PFSK-1 (cell line): ENCODE results near the gene RNF157. TPM values are rescaled to one million over a fixed set of nuclear protein-coding genes. Genes with fewer than 3 reads are reported as not detected.

Source experiments
- FOXP2 ChIP-seq: optimal IDR thresholded peaks from 2 replicates; pipeline ENCODE3; 2011; ENCODE audit warnings: borderline replicate concordance, control low read depth, inconsistent platforms; ENCODE audit not compliant: insufficient read depth; ENCODE audit errors: extremely low read length, extremely low read depth
- POLR2AphosphoS5 ChIP-seq: IDR thresholded peaks from 2 replicates; pipeline ENCODE4 v1.6.1; 2012; ENCODE audit warnings: low read depth, mild to moderate bottlenecking, control low read depth, low read length, moderate library complexity
- SIN3A ChIP-seq: IDR thresholded peaks from 2 replicates; pipeline ENCODE4 v1.6.1; 2012; ENCODE audit warnings: mild to moderate bottlenecking, low read length, moderate library complexity, borderline replicate concordance; ENCODE audit not compliant: insufficient read depth
- TAF1 ChIP-seq: IDR thresholded peaks from 2 replicates; pipeline ENCODE4 v1.6.1; 2012; ENCODE audit warnings: low read length, control low read depth, borderline replicate concordance; ENCODE audit not compliant: insufficient read depth
- polyA plus RNA-seq: library from polyadenylated mRNA; unstranded; fragments of >200 nt; gene quantifications from one replicate; pipeline ENCODE4 v1.2.1, GENCODE V29; 2012; ENCODE audit warnings: low read depth, missing spikeins; ENCODE audit not compliant: insufficient read length
- TF ChIP-seq, protein P1 (sequence below), 2 experiments: IDR thresholded peaks; 2 replicates each; pipeline versions ENCODE4 v1.6.1 to v1.8.0; 2011 to 2012; ENCODE audit warnings: low read depth in 2 of 2, low read length in 2 of 2, control low read depth in 1 of 2, inconsistent platforms in 1 of 2, mild to moderate bottlenecking in 1 of 2, moderate library complexity in 1 of 2; ENCODE audit not compliant: insufficient read depth in 1 of 2

RNF157 gene
- 62.7 TPM for polyA plus RNA-seq

- TF ChIP-seq POLR2AphosphoS5 = no peak
- TF ChIP-seq, protein P1, sequence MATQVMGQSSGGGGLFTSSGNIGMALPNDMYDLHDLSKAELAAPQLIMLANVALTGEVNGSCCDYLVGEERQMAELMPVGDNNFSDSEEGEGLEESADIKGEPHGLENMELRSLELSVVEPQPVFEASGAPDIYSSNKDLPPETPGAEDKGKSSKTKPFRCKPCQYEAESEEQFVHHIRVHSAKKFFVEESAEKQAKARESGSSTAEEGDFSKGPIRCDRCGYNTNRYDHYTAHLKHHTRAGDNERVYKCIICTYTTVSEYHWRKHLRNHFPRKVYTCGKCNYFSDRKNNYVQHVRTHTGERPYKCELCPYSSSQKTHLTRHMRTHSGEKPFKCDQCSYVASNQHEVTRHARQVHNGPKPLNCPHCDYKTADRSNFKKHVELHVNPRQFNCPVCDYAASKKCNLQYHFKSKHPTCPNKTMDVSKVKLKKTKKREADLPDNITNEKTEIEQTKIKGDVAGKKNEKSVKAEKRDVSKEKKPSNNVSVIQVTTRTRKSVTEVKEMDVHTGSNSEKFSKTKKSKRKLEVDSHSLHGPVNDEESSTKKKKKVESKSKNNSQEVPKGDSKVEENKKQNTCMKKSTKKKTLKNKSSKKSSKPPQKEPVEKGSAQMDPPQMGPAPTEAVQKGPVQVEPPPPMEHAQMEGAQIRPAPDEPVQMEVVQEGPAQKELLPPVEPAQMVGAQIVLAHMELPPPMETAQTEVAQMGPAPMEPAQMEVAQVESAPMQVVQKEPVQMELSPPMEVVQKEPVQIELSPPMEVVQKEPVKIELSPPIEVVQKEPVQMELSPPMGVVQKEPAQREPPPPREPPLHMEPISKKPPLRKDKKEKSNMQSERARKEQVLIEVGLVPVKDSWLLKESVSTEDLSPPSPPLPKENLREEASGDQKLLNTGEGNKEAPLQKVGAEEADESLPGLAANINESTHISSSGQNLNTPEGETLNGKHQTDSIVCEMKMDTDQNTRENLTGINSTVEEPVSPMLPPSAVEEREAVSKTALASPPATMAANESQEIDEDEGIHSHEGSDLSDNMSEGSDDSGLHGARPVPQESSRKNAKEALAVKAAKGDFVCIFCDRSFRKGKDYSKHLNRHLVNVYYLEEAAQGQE (IDR thresholded peaks at IDR 0.05; ENCODE audit: insufficient read depth in 1 of 2, low read depth in 2 of 2, low read length in 2 of 2) = 0 out of 4 replicates have a peak, but pooled peaks of 1 of the 2 experiments have one; percentile 12
- peak; percentile 62 for TF ChIP-seq FOXP2
- TF ChIP-seq TAF1 = no peak
These were observed at the start of gene RNF157 for GRCh38 chr17:76240461-76241203. RNF157 (minus strand) TSS chr17:76240493; CDS start chr17:76240240, 253 bp downstream.

DNA sequence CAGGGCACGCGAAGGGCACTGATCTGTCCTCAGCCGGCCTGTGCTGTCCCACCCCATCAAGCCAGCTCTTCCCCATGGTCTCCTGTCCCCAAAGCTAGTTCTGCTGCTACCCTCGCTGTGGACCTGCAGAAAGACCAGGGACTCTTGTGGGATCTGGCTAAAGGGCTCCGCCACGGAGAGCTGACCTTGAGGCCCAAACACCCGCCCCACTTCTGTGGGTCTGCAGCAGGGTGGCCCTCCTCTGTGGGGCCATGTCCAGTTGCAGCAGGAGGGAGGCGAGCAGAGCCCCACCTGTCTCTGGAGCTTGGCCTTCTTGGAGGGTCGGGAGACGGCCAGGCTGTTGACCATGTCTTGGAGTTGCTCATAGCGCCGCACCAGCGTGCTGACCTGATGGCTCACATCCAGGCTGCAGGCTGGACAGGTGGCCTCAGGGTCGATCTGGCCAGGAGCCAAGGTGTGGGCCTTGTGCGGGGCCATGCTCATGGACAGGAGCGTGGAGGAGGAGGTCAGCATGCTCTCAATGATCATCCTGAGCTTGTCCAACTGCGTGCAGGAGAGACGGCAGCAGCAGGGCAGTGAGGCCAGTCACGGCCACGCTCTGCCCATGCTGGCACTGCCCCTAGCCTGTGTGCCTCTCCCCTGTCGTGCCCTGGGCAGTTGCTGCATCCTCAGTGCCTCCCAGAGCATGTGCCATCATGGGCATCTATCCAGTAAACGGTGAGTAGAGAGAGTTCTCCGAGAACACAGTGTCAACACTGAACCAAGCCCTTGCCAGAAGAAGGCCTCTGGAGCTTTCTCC, 41.5 kb upstream of the RNF157 start:
- TF ChIP-seq SIN3A = no peak

GRCh38 chr17:76280650-76281049, 40.4 kb upstream of the RNF157 start:
- TF ChIP-seq FOXP2 (no peak), TAF1 (no peak), POLR2AphosphoS5 (no peak), SIN3A (no peak)
- TF ChIP-seq, protein P1 (IDR thresholded peaks at IDR 0.05; ENCODE audit: insufficient read depth in 1 of 2, low read depth in 2 of 2, low read length in 2 of 2) = no peak

GRCh38 chr17:76279742-76280287, 39.5 kb upstream of the RNF157 start:
- TF ChIP-seq FOXP2 (no peak), POLR2AphosphoS5 (no peak), TAF1 (no peak), SIN3A (no peak)
- TF ChIP-seq, protein P1 (IDR thresholded peaks at IDR 0.05; ENCODE audit: insufficient read depth in 1 of 2, low read depth in 2 of 2, low read length in 2 of 2) = no peak

- TF ChIP-seq TAF1 = no peak
- TF ChIP-seq, protein P1 (IDR thresholded peaks at IDR 0.05; ENCODE audit: insufficient read depth in 1 of 2, low read depth in 2 of 2, low read length in 2 of 2) = no peak
- TF ChIP-seq SIN3A = no peak
- no peak for TF ChIP-seq FOXP2
- no peak for TF ChIP-seq POLR2AphosphoS5
These were observed 38.9 kb upstream of the RNF157 start for GRCh38 chr17:76278952-76279741.
